Activated CD8-positive, alpha-beta memory T cell treated with anti-CD3 and anti-CD28 coated beads for 4 hours (primary cell): ENCODE measurements around the gene FOCAD.

Source experiments
- DNase-seq, 2 donors: peaks; one replicate each; pipeline ENCODE4 v3.0.0-alpha.2; 2020; ENCODE audit warnings: low read depth in 2 of 2

FOCAD gene

DNA sequence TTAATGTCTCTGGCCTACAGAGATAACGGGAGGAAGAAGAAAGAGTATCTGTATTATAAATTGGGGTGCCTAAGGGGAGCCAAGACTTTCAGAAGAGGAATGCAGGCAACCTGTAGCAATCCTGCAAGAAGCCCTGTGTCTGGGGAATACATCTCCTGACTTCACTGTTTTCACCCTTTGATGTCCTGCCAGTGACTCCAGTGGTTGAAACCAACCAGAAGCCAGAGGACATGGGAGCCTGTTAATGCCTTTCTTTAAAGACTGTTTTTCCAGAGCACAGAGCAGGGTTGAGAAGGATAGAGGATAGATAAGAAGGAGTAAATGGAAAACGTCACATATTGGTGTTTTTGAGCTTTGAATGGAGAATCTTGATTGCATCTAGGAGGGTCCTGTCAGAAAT is 196.2 kb downstream of the FOCAD start:
- DNase-seq = no peak

- no peak for DNase-seq
Measured at GRCh38 chr9:20880675-20881074, 196.6 kb downstream of the FOCAD start.

GRCh38 chr9:20884985-20885593 is 201.0 kb downstream of the FOCAD start:
- peak; percentile 30 to 44 for DNase-seq

DNA sequence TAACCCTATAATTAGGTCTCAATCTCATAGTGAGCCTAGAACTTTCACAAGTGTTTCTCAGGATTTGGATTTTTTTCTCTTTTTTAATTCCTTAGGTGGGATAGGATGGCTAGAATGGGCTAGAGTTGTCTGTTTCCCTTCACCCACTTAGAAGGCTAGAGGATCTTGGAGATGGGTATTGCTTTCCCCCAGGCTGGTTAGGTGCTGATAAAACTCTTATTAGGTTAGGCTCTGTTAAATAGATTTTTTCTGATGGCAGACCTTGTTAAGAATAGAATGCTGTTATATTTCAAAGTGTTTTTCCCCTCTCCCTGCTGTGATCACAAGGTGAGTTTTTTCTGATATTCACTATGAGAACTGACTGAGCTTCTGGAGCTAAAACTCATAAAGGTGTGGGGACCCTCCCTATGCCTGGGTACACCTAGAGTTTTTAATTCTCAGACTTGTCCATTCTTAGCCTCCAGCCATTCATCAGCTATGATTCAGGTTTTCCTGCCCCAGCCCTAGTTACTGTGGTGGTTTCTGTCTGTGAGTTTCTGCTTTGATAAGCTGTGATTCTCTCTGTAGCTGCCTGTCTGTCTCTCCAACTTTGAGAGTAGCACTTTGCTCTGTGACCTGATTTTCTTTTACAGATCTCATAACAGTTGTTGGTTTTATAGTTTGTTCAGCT is 215.0 kb downstream of the FOCAD start:
- DNase-seq = no peak

DNA sequence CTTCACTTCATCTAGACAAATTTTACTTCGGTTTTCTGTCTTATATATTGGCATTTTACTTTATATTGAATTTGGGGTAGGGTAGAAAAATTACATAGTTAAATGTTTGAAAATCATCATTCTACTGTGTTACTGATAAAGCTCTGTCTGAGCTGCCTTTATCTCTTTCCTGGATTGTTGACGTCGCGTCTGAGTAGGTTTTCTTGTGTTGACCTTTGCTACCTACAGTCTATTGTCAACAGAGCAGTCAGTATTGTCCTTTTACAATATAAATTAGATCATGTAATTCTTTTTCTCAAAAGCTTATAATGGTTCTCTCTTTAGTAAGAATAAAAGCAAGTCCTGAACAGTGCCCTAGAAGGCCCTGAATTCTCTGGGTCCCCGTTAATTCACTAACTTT is 219.2 kb downstream of the FOCAD start:
- DNase-seq = no peak

DNA sequence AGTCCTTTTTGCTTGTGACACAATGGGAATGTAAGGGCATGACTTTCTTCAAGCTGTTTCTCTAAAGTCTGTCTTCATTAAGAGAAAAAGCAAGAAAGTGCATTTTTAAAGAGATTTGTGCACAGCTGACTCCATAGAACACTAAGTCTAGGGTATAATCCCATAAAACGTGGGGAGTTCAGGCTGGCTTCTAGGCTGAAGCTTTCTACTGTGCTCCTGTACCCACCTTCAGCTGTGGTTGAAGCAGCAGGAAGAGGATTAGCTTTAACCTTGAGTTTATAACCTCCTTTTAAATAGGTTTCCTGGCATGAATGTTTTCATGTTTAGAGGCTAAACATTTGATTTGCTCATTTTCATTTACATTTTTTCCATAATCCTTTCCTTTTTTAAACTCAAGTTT is 220.9 kb downstream of the FOCAD start:
- no peak for DNase-seq

DNA sequence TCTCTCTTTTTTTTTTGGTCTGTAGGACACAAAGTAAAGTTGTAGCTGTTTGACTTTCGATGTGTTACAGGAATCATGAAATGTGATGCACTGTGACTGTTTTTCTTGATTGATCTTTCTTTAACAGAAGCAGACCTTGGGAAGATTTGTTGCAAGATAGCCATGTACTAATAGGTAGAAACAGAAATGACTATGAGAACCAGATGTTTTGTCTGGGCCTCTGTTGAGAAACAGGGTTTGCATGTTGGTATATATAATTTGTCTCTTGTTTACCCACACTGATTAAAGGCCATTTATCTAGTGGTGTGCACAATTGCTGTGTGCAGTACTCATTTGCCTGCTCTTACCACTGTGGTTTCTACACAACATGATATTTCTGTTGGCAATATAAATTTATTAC is 222.3 kb downstream of the FOCAD start:
- DNase-seq = no peak

DNA sequence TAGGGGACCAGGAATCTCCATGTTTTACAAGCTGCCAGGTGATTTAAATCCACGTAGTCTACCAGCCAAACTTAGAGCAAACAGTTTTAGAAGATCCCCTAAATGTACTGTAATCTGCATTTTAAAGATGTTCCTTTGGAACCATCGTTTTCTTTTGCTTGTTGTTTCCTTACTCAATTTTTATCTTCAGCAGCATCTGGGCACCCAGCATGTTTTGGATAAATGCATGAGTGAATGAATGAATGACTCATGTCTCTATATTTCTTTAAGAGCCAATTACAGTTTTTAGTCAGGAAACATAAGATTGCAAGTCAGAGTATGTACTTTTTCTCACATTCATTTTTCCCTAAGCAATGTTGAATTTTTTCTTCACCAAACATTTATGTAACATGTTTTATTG is 224.4 kb downstream of the FOCAD start:
- no peak for DNase-seq

DNA sequence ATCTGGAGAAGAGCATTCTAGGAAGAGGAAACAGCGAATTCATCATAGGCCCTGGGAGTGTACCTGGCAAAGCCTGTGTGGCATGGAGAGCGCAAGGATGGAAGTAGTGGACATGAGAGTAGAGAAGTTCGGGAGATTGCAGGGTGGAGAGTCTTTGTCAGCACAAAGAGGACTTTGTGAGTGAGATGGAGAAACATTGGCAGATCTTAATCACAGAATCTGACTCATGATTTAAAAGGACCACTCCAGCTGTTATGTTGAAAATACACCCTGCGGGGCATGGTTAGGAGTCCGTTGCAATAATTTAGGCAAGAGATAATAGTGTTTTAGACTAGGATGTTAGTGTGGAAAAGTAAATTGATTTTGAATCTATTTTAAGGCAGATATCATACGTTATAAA is 230.5 kb downstream of the FOCAD start:
- DNase-seq = no peak

- no peak for DNase-seq
Measured at GRCh38 chr9:20921362-20921761, 237.3 kb downstream of the FOCAD start.

- no peak for DNase-seq
Measured at GRCh38 chr9:20925256-20926045, 241.4 kb downstream of the FOCAD start.

- no peak for DNase-seq
Measured at GRCh38 chr9:20929276-20929675, 245.2 kb downstream of the FOCAD start.

GRCh38 chr9:20930836-20931235 is 246.8 kb downstream of the FOCAD start:
- no peak for DNase-seq

GRCh38 chr9:20940447-20941173 is 256.6 kb downstream of the FOCAD start:
- no peak for DNase-seq

- DNase-seq = peak; percentile 22 to 27
Measured at GRCh38 chr9:20941174-20941690, 257.2 kb downstream of the FOCAD start.

DNA sequence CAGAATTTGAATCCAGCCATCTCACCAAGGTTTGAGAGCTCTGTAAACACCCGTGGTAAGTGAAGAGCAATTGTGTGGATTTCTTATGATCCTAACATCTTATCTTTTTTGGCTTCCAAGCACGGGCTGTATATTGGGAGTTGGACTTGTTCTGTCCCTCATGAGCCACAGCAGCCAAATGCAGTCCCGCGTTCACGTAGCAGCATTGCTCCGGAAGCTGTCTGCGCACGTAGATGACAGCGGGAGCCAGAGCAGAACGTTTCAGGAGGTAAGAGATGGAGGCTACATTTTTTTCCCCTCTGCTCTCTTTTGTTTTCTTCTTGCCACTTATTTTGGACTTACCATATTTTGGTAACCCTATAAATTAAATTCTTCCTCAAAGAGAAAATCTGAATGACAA is 260.4 kb downstream of the FOCAD start:
- no peak for DNase-seq

- no peak for DNase-seq
Measured at GRCh38 chr9:20945269-20945668, 261.2 kb downstream of the FOCAD start.

GRCh38 chr9:20945856-20946255 is 261.8 kb downstream of the FOCAD start:
- DNase-seq = no peak

DNA sequence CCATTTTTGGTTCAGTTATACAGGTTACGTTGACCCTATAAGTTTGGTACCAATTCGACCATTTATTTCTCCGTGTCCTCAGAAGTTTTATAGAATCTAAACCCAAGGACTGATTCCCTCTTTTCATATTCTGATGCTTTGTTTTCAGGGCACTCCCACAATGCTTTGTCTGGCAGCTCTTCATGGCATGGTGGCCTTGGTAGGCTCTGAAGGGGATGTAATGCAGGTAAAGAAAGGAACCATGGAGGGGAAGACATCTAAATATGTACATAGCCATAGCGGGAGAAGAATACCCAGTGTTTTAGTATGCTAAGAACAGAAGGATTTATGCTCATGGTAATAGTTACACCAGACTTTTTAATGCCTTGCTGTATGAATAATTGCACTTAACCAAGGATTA is 264.6 kb downstream of the FOCAD start:
- no peak for DNase-seq

- no peak for DNase-seq
Measured at GRCh38 chr9:20950707-20951106, 266.6 kb downstream of the FOCAD start.

GRCh38 chr9:20962536-20963225 is 278.6 kb downstream of the FOCAD start:
- DNase-seq = no peak

GRCh38 chr9:20972684-20973083 is 288.6 kb downstream of the FOCAD start:
- no peak for DNase-seq
